DMS114 treated with DMSO at 0.1 percent for 48 hours (cell line): ENCODE results near the gene GPSM1.
"Not testable (repeated sequence)": the region's sequence is repeated elsewhere in the genome, so short reads cannot be mapped to it uniquely, and the experiment has no call there.

Source experiments
- DNase-seq: peaks from one replicate; lab custom pipeline; 2025; ENCODE audit not compliant: unreplicated experiment; lab: John Stamatoyannopoulos, UW

Gene GPSM1

DNA sequence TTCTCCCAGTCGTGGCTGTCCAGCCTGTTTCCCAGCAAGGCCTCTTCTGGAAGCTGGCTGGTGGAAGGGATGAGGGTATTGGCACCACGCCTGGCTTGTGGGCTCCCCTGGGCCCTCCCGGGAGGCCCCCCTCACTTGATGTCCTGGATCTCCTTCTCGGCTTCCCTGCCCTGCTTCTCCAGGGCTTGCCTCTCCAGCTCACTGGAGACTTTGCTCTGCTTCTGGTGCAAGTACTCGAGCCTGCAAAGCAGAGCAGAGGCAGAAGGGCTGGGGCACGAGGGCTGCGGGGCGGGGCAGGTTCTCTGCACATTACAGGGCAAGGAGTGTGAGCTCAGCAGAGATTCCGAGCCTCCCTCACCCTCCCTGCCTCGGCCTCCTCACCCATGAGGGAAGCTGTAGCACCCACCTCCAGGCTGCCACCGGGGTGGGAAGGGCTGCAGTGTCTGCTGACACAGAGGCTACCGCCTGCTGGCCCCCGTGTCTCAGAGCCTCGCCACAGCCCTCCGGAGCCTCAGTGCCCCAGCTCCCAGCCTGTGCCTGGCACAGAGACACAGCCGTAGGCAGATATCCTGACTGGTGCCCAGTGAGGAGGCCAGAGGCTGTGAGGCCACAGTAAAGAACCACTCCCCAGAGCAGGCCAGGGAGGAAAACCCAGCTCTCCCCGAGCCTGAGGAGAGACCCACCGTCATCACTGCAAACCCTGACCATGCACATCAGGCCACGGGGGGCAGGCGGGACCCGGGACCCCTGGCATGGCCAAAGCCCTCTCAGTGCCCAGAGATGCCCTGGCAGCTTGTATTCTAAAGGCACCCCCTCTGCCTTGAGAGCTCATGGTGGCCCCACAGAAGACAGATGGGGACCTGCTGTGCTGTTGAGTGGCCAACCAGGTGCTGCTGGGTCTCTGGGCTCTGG lies 65.5 kb downstream of the GPSM1 start:
- no peak for DNase-seq

DNA sequence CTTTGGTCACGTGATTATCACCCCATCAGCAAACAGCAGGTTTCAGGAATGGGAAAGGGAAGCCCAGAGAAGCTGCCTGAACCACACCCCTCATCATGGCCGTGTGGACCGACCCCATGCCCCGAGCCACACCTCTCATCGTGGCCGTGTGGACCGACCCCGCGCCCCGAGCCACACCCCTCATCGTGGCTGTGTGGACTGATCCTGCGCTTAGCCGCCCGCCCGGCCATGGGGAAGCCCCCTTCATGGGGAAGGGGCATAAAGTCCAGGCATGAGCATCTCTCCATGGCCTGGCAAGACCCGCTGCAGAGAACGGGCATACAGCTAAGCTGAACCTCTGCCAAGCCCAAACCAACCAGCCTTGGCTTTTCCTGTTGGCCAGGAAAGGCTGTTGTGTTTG lies 66.2 kb downstream of the GPSM1 start:
- no peak for DNase-seq

GRCh38 chr9:136394312-136395019 lies 67.1 kb downstream of the GPSM1 start:
- no peak for DNase-seq

GRCh38 chr9:136395020-136395340 lies 67.6 kb downstream of the GPSM1 start:
- no peak for DNase-seq

DNA sequence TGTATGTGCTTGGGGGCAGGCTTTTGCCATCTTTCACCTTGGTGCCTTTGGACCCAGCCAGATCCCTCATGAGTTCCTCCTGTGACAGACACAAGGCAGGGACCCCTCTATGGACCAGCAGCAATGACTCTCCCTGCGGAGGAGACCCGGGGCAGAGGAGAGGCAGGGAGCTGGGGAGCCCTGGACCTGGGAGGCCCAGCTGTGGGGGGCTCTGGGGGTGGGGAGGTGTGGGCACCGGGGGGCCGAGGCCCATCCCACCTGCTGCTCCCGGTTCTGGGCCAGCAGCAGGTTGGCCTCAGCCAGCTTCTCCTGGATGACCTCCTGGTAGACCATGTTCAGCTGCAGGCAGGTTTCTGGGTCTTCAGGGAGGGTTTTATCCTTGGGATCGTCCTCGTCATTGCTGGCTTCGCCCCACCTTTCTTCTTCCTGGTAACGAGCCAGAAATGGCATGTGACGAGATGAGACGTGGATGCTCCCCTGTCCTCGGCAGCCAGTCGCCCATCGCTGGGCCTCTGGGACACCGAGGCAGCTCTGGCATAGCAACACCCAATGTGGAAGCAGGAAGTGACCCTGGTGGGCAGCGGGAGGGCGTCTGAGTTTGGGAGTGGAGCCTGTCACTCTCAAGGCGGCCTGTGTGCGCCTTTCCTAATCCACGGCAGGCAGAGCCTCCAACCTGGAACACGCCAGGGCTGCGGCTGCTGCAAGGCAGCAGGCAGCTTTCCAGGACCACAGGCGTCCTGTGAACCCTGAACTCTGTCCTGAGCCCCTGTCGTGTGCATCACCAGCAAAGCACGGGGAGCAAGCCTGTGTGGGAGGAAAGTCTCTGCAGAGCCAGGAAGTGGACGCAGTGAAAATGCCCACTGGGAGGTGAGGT lies 68.2 kb downstream of the GPSM1 start:
- DNase-seq: no peak

- no peak for DNase-seq
Observed at GRCh38 chr9:136396219-136396515, 68.8 kb downstream of the GPSM1 start.

- no peak for DNase-seq
Observed at GRCh38 chr9:136397643-136398042, 70.3 kb downstream of the GPSM1 start.

GRCh38 chr9:136398286-136398685 lies 70.9 kb downstream of the GPSM1 start:
- no peak for DNase-seq

DNA sequence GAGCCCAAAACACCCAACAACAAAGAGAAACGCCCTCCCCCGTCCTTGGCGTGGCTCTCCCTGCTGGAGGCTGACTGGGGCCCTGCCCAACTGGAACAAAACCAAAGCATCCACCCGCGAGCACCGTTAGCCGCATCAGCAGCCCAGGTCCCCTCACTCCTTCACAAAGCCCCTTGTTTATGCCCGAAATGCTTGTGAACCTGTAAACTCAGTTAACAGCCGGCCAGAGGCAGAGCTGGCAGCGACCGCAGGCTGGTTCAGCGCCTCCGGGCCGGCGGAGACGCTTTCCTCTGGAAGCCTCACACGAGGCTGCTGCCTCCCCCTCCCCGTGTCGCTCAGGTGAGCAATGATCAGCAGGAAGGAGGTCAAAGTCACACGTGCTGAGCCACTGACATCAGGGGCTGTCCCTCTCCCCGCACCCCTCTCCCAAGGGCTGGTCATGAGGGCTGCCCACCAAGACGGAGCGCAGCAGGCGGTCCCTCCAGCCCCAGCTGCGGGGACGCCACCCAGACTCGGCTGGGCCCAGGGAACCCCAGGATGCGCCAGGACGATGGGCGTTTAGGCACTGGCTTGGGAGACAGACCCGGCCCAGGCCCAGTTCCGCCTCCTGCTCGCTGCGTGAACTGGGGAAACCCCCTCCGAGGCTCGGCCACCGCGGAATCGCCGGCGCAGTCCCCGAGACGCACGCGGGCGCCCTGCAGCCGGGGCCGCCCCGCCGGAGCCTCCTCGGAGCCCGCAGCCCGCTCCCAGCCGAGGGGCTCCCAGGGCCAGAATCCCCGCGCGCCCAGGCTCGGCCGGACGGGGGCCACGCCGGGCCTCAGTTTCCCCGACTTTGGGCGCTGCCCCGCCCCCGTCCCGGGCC lies 72.1 kb downstream of the GPSM1 start:
- DNase-seq: no peak

- DNase-seq: peak; percentile 63
Observed at GRCh38 chr9:136400038-136400834, 72.9 kb downstream of the GPSM1 start, which contains the start of gene SNAPC4. Gene SNAPC4, minus strand, starts transcription at chr9:136400170. Its CDS starts 1,742 bp downstream, at chr9:136398428.

DNA sequence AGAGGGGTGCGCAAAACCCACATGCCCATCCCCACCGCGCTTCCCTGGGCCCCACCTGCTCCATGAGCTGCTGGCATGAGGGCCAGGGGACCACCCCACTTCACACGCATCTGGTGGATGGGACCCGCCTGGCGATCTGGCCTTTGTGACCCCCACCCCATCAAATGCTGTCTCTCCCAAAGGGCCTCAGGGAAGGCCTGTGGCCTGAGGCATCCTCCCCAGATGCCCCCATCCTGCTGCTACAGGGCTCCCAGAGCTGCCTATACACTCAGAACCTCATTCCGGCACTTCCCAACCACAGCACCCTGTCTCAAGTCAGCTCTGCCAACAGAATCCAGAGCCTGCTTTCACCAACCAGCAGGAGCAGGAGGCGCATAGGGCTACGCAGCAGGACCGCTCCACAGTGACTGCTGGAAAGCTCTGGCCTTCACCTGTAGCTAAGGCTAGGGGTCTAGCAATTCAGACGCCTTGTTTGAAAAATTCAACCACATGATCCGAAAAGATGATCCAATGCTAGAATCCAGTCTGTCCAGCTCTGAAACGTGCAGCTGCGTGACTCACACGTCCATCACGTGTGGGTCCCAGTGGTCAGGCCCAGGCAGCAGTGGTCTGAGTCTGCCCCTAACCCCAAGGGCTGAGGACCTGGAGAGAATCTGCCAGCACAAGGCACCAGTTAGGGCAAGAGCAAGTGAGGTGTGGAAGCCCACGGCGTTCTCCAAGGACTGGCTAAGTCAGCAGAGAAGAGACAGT lies 74.0 kb downstream of the GPSM1 start:
- no peak for DNase-seq

DNA sequence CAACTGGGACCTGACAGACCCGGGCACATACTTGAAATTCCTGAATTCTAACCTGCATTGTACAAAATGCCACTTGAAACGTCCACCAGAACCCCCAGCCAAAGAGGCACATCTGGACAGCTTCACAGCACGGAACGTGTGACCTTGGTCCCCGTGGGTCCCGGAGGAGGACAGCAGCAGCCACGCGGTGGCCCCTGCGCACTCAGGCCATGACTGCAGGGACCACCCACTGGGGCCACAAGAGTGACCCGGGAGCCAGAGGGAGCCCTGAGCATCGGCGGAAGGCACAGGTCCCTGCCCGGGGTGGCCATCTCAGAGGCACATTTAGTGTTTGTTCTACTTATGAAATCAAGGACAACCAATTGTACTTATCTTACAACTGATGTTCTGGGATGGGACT lies 74.7 kb downstream of the GPSM1 start:
- no peak for DNase-seq

GRCh38 chr9:136403538-136403914 lies 76.2 kb downstream of the GPSM1 start:
- no peak for DNase-seq

- DNase-seq: no peak
Observed at GRCh38 chr9:136403915-136404800, 76.8 kb downstream of the GPSM1 start.

DNA sequence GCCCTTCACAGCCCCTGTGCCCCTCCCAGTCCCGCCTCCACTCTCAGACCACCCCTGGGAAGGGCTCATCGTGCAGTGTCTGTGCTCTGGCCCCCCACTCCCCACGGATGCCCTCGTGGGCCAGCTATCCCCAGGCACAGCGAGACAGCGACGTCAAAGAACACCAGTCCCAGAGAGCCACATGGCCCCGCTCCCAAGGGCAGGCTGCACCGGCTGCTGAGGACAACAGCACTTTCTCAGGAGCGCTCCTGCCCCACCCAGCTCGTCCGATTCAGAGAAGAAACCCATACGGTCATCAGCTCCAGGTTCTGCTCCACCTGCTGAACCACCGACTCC lies 77.4 kb downstream of the GPSM1 start:
- no peak for DNase-seq

DNA sequence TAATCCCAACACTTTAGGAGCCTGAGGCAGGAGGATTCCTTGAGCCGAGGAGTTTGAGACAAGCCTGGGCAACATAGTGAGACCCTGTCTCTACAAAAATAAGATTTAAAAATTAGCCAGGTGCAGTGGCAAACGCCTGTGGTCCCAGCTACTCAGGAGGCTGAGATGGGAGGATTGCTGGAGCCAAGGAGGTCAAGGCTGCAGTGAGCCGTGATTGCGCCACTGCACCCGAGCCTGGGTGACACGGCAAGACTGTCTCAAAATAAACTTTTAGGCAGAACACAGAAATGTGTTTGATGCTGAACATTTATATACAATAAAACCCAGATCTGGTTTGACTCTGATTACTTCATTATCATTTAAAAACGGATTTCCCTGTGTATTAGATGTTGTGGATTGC lies 78.1 kb downstream of the GPSM1 start:
- DNase-seq: no peak

GRCh38 chr9:136405904-136406303 lies 78.6 kb downstream of the GPSM1 start:
- DNase-seq: not testable (repeated sequence)

DNA sequence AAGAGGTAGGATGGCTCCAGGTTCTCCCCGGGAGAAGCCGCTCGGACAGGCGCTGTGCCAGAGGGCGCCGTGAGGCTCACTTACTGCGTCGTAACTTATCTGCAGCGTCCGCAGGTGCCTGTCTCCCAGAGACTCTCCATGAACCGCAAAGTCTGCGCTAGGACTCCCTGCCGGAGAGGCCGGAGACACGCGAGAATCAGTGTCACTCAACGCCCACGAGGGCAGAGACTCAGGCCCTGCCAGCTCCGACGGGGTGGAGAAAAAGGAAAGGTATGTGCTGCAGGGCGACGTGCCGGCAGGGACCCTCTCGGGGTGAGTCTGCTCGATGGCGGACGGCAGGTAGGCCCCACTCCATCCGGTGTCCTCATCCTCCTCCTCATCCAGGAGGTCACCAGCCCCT lies 79.7 kb downstream of the GPSM1 start:
- DNase-seq: not testable (repeated sequence)
